Mesendoderm (in vitro differentiated cells): Measurements from ENCODE around the gene SPOCK1.

Experiments used
- DNase-seq: peaks from one replicate; pipeline ENCODE4 v3.0.0; 2013
- H2AK5ac ChIP-seq: 2 replicates; pipeline ENCODE4 v1.6.1; 2013; ENCODE audit warnings: low read length, inconsistent platforms
- H2BK120ac ChIP-seq: 2 replicates; pipeline ENCODE4 v1.6.1; 2013; ENCODE audit warnings: low read depth, mild to moderate bottlenecking, low read length, moderate library complexity, mixed read lengths
- H2BK15ac ChIP-seq: replicated peaks from 2 replicates; pipeline ENCODE4 v1.6.1; 2013; ENCODE audit warnings: low read depth, mild to moderate bottlenecking, moderate library complexity
- H2BK5ac ChIP-seq: 2 replicates; pipeline ENCODE4 v1.6.1; 2013; ENCODE audit warnings: low read length, inconsistent platforms
- H3K18ac ChIP-seq: 2 replicates; pipeline ENCODE4 v1.6.1; 2013; ENCODE audit warnings: mild to moderate bottlenecking, low read length, mixed read lengths
- H3K23ac ChIP-seq: one replicate; pipeline ENCODE4 v1.6.1; 2013; ENCODE audit warnings: low read length
- H3K27ac ChIP-seq: 2 replicates; pipeline ENCODE4 v1.5.1; 2013; ENCODE audit warnings: low read depth, mild to moderate bottlenecking, inconsistent platforms, low read length, moderate library complexity
- H3K27me3 ChIP-seq: 2 replicates; pipeline ENCODE4 v1.6.1; 2013; ENCODE audit warnings: low read length, control low read depth, mild to moderate bottlenecking, inconsistent platforms; ENCODE audit not compliant: insufficient read depth, poor library complexity
- H3K36me3 ChIP-seq: 2 replicates; pipeline ENCODE4 v1.6.1; 2013; ENCODE audit warnings: low read length, inconsistent platforms; ENCODE audit not compliant: control insufficient read depth, insufficient read depth
- H3K4ac ChIP-seq: one replicate; pipeline ENCODE4 v1.6.1; 2013; ENCODE audit warnings: low read depth, mild to moderate bottlenecking, low read length, moderate library complexity
- H3K4me1 ChIP-seq: 2 replicates; pipeline ENCODE4 v1.6.1; 2013; ENCODE audit warnings: low read depth, low read length, inconsistent platforms; ENCODE audit not compliant: control insufficient read depth
- H3K4me2 ChIP-seq: 2 replicates; pipeline ENCODE4 v1.6.1; 2013; ENCODE audit warnings: low read length
- H3K4me3 ChIP-seq: 2 replicates; pipeline ENCODE4 v1.5.1; 2013; ENCODE audit warnings: mild to moderate bottlenecking, low read length
- H3K56ac ChIP-seq: one replicate; pipeline ENCODE4 v1.6.1; 2013; ENCODE audit warnings: low read length
- H3K79me1 ChIP-seq: 2 replicates; pipeline ENCODE4 v1.6.1; 2013; ENCODE audit warnings: low read length, inconsistent platforms
- H3K79me2 ChIP-seq: 2 replicates; pipeline ENCODE4 v1.6.1; 2013; ENCODE audit warnings: mild to moderate bottlenecking, low read length; ENCODE audit not compliant: control insufficient read depth, insufficient read depth
- H3K9ac ChIP-seq: 2 replicates; pipeline ENCODE4 v1.6.1; 2013; ENCODE audit warnings: low read length, inconsistent platforms
- H4K5ac ChIP-seq: one replicate; pipeline ENCODE4 v1.6.1; 2013; ENCODE audit warnings: low read length
- H4K8ac ChIP-seq: one replicate; pipeline ENCODE4 v1.6.1; 2013; ENCODE audit warnings: low read depth, mild to moderate bottlenecking, control low read depth, low read length, moderate library complexity
- WGBS: extraction: QIAGEN DNeasy Blood & Tissue Kit; methylation state at CpG from one replicate; pipeline ENCODE4 v1.1.7; 2013; ENCODE audit warnings: low lambda C conversion rate, missing lambda C conversion rate; ENCODE audit not compliant: insufficient coverage; ENCODE audit errors: extremely low coverage; 5-methylcytosine and 5-hydroxymethylcytosine counted together

SPOCK1 gene

DNA sequence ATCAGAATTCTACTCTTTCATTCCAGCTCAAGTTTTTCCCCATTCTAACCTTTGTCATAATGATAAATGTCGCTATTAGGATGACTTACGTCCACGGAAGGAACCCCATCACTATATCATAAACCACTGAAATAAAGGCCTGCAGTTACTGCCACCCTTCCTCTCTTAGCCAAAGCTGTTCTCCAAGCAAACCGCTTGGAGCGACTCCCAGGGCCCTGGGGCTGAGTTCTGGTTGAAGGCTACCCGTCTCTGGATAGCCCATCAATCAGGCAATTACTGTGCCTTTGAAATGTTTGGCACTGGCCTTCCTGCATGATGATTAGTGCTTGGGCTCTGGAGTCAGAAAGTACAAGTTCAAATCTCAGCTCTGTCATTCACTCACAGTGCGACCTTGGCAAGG is 386.0 kb downstream of the SPOCK1 start:
- Histone ChIP-seq H3K36me3 (no peaks in the 10 kb centered on the region), H2BK5ac (no peak overlapping the region), H3K27ac (no peak overlapping the region), H3K79me1 (no peaks in the 10 kb centered on the region), H3K79me2 (no peaks in the 10 kb centered on the region), H3K4me2 (no peak overlapping the region), H2AK5ac (no peak overlapping the region), H3K23ac (no peak overlapping the region), H3K27me3 (no peaks in the 10 kb centered on the region), H4K5ac (no peak overlapping the region), H3K9ac (no peak overlapping the region), H3K4me3 (no peak overlapping the region), H4K8ac (no peak overlapping the region), H3K4ac (no peak overlapping the region), H3K4me1 (peaks cover 11% of the 10 kb centered on the region), H3K18ac (no peak overlapping the region), H3K56ac (no peak overlapping the region), H2BK15ac (no peak overlapping the region), H2BK120ac (peak overlapping the region; percentile 46)
- no peak for DNase-seq
- no CpG with 5 or more reads among the region's 7 CpGs for WGBS

DNA sequence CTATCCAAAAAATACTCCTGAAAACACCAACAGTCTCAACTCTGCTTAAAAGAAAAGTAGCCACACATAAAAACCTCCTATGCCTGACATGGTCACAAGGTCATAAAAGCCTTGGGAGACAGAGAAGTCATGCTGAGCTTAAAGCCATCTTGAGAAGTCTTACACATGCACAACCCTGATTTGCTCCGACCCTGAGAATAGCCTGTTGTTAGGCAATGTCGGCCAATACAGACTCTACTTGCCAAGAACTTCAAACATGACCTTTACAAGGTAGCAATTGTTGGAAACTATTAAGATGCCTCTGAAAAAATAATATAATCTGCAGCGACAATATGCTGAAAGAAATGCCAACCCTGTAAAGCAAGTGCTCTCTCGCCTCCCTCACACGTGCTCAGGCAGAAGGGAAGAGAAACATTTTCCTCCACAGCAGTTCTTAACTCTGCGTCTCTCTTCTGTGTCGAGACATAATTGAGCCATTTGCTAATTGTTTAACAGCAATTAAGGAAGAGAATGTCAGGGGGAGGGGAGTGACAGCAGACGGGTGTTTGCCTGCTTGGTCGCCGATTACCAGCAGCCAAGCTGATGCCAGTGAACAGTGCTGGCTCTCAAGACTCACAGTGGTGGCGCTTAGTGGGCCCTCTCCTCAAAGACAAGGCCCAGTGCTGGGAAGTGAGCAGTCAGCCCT is 393.6 kb downstream of the SPOCK1 start:
- DNase-seq: no peak
- no peak overlapping the region for H3K4ac ChIP-seq
- no peak overlapping the region for H2BK120ac ChIP-seq
- H2BK15ac ChIP-seq: no peak overlapping the region
- peak overlapping the region; percentile 35 for H3K56ac ChIP-seq
- H4K8ac ChIP-seq: no peak overlapping the region
- no peak overlapping the region for H2BK5ac ChIP-seq
- H3K4me2 ChIP-seq: no peak overlapping the region
- H3K36me3 ChIP-seq: no peaks in the 10 kb centered on the region
- no CpG with 5 or more reads among the region's 11 CpGs for WGBS
- no peak overlapping the region for H2AK5ac ChIP-seq
- H3K79me2 ChIP-seq: no peaks in the 10 kb centered on the region
- no peak overlapping the region for H3K18ac ChIP-seq
- no peaks in the 10 kb centered on the region for H3K79me1 ChIP-seq
- H3K27ac ChIP-seq: no peak overlapping the region
- no peak overlapping the region for H3K4me3 ChIP-seq
- H3K23ac ChIP-seq: no peak overlapping the region
- no peaks in the 10 kb centered on the region for H3K27me3 ChIP-seq
- no peak overlapping the region for H4K5ac ChIP-seq
- H3K4me1 ChIP-seq: no peaks in the 10 kb centered on the region
- no peak overlapping the region for H3K9ac ChIP-seq

DNA sequence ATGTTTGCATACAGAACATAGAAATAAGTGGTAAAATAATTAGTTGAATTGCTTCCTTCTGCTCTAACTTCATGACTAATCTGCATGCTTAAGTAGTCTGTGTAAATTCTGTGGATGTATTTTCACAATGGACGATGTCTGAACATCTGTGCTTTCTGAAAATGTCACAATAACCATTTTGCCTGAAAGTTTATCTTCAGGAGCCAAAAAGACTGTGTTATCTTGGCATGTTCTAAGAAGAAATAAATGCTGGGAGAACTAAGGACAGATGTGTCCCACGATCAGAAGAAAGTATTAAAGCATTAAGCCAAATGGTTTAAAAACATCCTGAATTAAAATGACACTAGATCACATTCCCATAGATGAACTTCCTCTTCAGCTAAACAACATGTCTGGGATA is 397.6 kb downstream of the SPOCK1 start:
- Histone ChIP-seq H3K27me3 (no peaks in the 10 kb centered on the region), H3K4me3 (no peak overlapping the region), H2AK5ac (no peak overlapping the region), H4K5ac (no peak overlapping the region), H2BK5ac (no peak overlapping the region), H3K4me1 (no peaks in the 10 kb centered on the region), H3K79me1 (no peaks in the 10 kb centered on the region), H3K79me2 (no peaks in the 10 kb centered on the region), H3K23ac (no peak overlapping the region), H3K56ac (no peak overlapping the region), H4K8ac (no peak overlapping the region), H3K9ac (no peak overlapping the region), H3K4ac (no peak overlapping the region), H2BK120ac (no peak overlapping the region), H3K27ac (no peak overlapping the region), H2BK15ac (no peak overlapping the region), H3K4me2 (no peak overlapping the region), H3K18ac (no peak overlapping the region), H3K36me3 (no peaks in the 10 kb centered on the region)
- DNase-seq: no peak
- WGBS: no CpG with 5 or more reads among the region's 2 CpGs

DNA sequence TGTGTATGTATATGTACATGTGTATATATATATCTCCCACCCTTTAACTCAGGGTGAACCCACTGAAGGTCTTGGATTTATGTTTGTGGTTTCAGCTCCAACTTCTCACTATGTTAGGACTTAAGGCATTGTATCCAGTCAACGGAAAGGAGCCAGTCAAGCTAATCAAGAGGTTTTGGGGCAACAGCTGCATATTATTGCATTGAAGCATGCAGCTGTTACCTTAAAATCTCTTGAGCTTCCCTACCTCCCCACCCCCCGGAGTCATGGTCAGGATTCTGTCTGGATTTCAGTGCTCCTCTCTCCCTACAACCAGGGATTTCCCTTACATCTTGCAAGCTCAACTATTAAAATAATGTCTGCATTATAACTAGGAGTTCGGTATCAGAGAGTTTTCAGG is 399.5 kb downstream of the SPOCK1 start:
- Histone ChIP-seq H4K8ac (no peak overlapping the region), H3K18ac (no peak overlapping the region), H3K4ac (no peak overlapping the region), H2BK120ac (no peak overlapping the region), H2BK15ac (no peak overlapping the region), H3K4me3 (no peak overlapping the region), H2AK5ac (no peak overlapping the region), H3K79me2 (no peaks in the 10 kb centered on the region), H3K27ac (no peak overlapping the region), H3K27me3 (no peaks in the 10 kb centered on the region), H4K5ac (no peak overlapping the region), H3K9ac (no peak overlapping the region), H3K56ac (no peak overlapping the region), H3K36me3 (no peaks in the 10 kb centered on the region), H3K23ac (no peak overlapping the region), H2BK5ac (no peak overlapping the region), H3K4me2 (no peak overlapping the region), H3K4me1 (no peaks in the 10 kb centered on the region), H3K79me1 (no peaks in the 10 kb centered on the region)
- DNase-seq: no peak
- no CpG with 5 or more reads among the region's 3 CpGs for WGBS

DNA sequence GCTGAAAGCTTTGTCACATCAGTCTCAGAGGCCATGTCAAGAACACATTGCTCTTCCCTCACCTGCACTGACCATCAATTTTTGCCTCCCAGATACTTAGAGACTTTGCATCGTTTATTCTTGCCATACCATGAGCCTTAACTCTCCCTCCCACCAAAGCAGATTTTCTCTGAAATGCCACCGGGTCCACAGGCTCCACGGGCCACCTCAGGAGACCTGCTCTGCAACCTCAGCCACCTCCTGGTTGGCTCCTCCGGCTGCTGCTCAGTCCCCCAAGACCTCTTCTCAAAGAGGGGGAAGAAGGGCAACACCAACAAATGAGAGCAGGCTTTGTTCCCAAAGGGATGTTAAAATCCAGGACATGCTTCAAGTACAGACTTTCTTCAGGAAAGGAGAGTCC is 400.5 kb downstream of the SPOCK1 start:
- H3K79me1 ChIP-seq: no peaks in the 10 kb centered on the region
- no peak for DNase-seq
- H3K9ac ChIP-seq: no peak overlapping the region
- H3K4me2 ChIP-seq: no peak overlapping the region
- H2BK15ac ChIP-seq: no peak overlapping the region
- H3K79me2 ChIP-seq: no peaks in the 10 kb centered on the region
- no peak overlapping the region for H3K23ac ChIP-seq
- no peak overlapping the region for H4K8ac ChIP-seq
- H2BK120ac ChIP-seq: no peak overlapping the region
- H3K36me3 ChIP-seq: no peaks in the 10 kb centered on the region
- no peak overlapping the region for H3K27ac ChIP-seq
- H3K4me1 ChIP-seq: no peaks in the 10 kb centered on the region
- H3K56ac ChIP-seq: no peak overlapping the region
- no CpG with 5 or more reads among the region's 4 CpGs for WGBS
- H3K4ac ChIP-seq: no peak overlapping the region
- H4K5ac ChIP-seq: no peak overlapping the region
- no peak overlapping the region for H3K4me3 ChIP-seq
- no peaks in the 10 kb centered on the region for H3K27me3 ChIP-seq
- H2BK5ac ChIP-seq: no peak overlapping the region
- H2AK5ac ChIP-seq: no peak overlapping the region
- H3K18ac ChIP-seq: no peak overlapping the region

DNA sequence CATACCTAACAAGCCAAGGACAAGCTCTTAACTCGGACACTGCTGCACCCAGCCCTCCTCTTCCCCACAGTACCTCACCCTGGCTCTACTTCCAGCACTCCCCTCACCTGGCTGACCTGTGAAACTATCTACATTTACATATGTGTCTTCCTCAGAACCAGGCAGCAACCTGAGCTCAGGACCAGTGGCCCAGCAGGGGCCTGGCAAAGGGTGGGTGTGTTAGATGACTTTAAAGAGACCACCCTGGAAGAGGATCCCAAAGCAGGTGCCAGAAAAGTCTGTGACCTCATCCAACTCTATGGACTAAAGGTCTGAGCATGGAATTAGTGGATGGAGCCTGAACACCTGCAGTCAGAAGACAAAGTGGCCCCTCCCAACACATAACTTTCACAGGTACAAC is 400.9 kb downstream of the SPOCK1 start:
- H3K79me1 ChIP-seq: no peaks in the 10 kb centered on the region
- no CpG with 5 or more reads among the region's 1 CpG for WGBS
- no peak overlapping the region for H3K4me3 ChIP-seq
- no peak overlapping the region for H3K9ac ChIP-seq
- no peaks in the 10 kb centered on the region for H3K36me3 ChIP-seq
- H3K18ac ChIP-seq: no peak overlapping the region
- H2AK5ac ChIP-seq: no peak overlapping the region
- H2BK15ac ChIP-seq: no peak overlapping the region
- no peaks in the 10 kb centered on the region for H3K79me2 ChIP-seq
- no peak overlapping the region for H3K27ac ChIP-seq
- H3K23ac ChIP-seq: no peak overlapping the region
- no peak for DNase-seq
- H3K4me1 ChIP-seq: no peaks in the 10 kb centered on the region
- H3K27me3 ChIP-seq: no peaks in the 10 kb centered on the region
- H3K56ac ChIP-seq: no peak overlapping the region
- no peak overlapping the region for H3K4ac ChIP-seq
- no peak overlapping the region for H4K5ac ChIP-seq
- H4K8ac ChIP-seq: no peak overlapping the region
- no peak overlapping the region for H2BK5ac ChIP-seq
- no peak overlapping the region for H3K4me2 ChIP-seq
- no peak overlapping the region for H2BK120ac ChIP-seq
